Peyer's patch (tissue), 4 donors: Measurements from ENCODE around the gene RING1. TPM values are rescaled to one million over a fixed set of nuclear protein-coding genes. Genes with fewer than 3 reads are reported as not detected.
A peak's percentile ranks its signal among the peaks of the same experiment; 100 is the strongest.

Source experiments
- DNase-seq, 3 donors: peaks; one replicate each; pipeline ENCODE4 v3.0.0-alpha.2; 2017 to 2019
- H3K27ac ChIP-seq, 4 donors: fragments of 200-600 bp; sonication (generic); one replicate each; pipeline ENCODE4 v1.5.1; 2016 to 2019
- H3K27me3 ChIP-seq, 2 donors: fragments of 200-600 bp; sonication (generic); one replicate each; pipeline ENCODE4 v1.5.1; 2019
- H3K36me3 ChIP-seq, 3 donors: fragments of 200-600 bp; sonication (generic); one replicate each; pipeline ENCODE4 v1.5.1; 2016 to 2019
- H3K4me1 ChIP-seq, 4 donors: fragments of 200-600 bp; sonication (generic); one replicate each; pipeline ENCODE4 v1.5.1; 2016 to 2019
- H3K4me3 ChIP-seq, 4 donors: fragments of 200-600 bp; sonication (generic); 1 replicate in 3 of 4; 2 replicates in 1 of 4; pipeline ENCODE4 v1.5.1; 2016 to 2019; ENCODE audit warnings: mild to moderate bottlenecking in 1 of 4
- H3K9me3 ChIP-seq, 4 donors: fragments of 200-600 bp; sonication (generic); one replicate each; pipeline ENCODE4 v1.5.1; 2016 to 2019; ENCODE audit warnings: mild to moderate bottlenecking in 1 of 4
- POLR2A ChIP-seq, 2 donors: fragments of 450-650 bp; IDR thresholded peaks; one replicate each; pipeline ENCODE4 v1.5.1; 2017; ENCODE audit warnings: antibody characterized with exemption in 2 of 2, mild to moderate bottlenecking in 2 of 2, moderate library complexity in 2 of 2
- total RNA-seq, 4 donors: library from RNA; depleted of rRNA; stranded (reverse); fragments of >200 nt; gene quantifications; one replicate each; pipeline ENCODE4 v1.1.0, GENCODE V29; 2016
- TF ChIP-seq, protein P1 (sequence below), 6 experiments: fragments of 450-650 bp in 4 of 6; fragments of 200-600 bp in 2 of 6; sonication (generic) in 1 of 6; IDR thresholded peaks; one replicate each; pipeline ENCODE4 v1.5.1; 2017 to 2019; ENCODE audit warnings: antibody characterized with exemption in 6 of 6, mild to moderate bottlenecking in 3 of 6, moderate library complexity in 1 of 6

Gene RING1
- 10 to 100 TPM; 18.2 to 38.0 (median 20.7) TPM for total RNA-seq

DNA sequence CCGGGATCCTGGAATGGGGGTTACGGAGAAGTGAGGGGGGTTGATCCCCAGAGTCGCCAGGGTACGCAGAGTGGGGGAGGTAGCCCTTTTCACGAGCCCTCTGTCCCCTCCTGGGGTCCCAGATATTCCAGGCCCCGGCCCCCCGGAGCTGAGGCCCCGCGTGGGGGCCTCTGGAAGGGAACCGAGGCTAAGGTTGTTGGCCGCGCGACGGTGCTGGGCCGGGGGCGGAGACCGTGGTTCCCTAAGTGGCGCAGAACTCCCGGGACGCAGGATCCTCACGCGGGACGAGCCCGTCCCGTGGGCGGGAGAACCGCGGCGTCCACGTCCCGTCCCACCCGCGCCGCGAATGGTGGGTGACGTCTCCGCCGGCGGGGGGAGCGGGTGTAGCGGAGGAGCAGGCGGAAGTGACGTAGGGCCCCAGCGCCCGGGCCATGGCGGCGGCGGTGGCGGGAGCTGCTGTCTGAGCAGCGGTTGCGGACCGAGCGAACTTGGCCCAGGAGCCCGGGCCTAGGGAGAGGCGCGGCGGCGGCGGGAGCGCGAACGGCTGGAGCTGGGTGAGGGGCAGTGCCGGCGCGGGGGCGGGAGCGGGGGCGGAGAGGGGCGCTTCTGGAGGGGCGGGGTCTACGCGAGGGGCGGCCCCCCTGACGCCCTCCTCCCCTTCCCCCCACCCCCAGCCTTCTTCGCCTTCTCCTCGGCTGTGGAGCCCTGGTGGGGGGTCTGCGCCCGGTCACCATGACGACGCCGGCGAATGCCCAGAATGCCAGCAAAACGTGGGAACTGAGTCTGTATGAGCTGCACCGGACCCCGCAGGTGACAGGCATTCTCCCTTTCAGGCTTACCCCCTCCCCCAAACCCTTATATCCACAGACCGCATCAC, at the start of gene RING1:
Gene RING1 (plus strand): TSS at position 410 of the 877 bp plus-strand sequence. CDS start 323 bp downstream, at position 733.
- H3K4me3 ChIP-seq, result peak within 1 kb of the TSS; percentile 82 to 89 (median 88)
- no peaks in the 10 kb centered on the region for H3K9me3 ChIP-seq
- H3K36me3 ChIP-seq, result peaks cover 0 to 25% (median 0%) of the 10 kb centered on the region in 3 donors
- peak; percentile 88 to 95 (median 91) for DNase-seq
- peak within 1 kb of the TSS; percentile 91 to 98 (median 94) for H3K27ac ChIP-seq
- peak; percentile 94 to 95 for TF ChIP-seq POLR2A (IDR thresholded peaks at IDR 0.05)
- TF ChIP-seq, protein P1, sequence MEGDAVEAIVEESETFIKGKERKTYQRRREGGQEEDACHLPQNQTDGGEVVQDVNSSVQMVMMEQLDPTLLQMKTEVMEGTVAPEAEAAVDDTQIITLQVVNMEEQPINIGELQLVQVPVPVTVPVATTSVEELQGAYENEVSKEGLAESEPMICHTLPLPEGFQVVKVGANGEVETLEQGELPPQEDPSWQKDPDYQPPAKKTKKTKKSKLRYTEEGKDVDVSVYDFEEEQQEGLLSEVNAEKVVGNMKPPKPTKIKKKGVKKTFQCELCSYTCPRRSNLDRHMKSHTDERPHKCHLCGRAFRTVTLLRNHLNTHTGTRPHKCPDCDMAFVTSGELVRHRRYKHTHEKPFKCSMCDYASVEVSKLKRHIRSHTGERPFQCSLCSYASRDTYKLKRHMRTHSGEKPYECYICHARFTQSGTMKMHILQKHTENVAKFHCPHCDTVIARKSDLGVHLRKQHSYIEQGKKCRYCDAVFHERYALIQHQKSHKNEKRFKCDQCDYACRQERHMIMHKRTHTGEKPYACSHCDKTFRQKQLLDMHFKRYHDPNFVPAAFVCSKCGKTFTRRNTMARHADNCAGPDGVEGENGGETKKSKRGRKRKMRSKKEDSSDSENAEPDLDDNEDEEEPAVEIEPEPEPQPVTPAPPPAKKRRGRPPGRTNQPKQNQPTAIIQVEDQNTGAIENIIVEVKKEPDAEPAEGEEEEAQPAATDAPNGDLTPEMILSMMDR (IDR thresholded peaks at IDR 0.05), result peak in 1 of 6 experiments; percentile 11
- H3K4me1 ChIP-seq, result peaks cover 0 to 42% (median 18%) of the 10 kb centered on the region in 4 donors
- no peaks in the 10 kb centered on the region for H3K27me3 ChIP-seq

DNA sequence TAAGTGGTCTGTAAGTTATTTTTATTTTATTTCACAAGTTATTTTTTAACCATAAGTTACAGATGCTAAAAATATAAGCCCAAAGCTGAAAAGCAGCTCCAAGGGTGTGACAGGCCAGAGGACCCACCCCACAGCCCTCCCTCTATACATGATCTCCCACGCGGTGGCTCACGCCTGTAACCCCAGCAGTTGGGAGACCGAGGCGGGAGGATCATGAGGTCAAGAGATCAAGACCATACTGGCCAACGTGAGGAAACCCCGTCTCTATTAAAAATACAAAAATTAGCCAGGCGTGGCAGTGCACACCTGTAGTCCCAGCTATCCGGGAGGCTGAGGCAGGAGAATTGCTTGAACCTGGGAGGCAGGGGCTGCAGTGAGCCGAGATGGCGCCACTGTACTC, 48.2 kb upstream of the RING1 start:
- TF ChIP-seq, protein P1 (IDR thresholded peaks at IDR 0.05), result no peak
- Histone ChIP-seq H3K9me3 (no peaks in the 10 kb centered on the region), H3K36me3 (no peaks in the 10 kb centered on the region), H3K4me1 (peaks cover 0 to 13% (median 6%) of the 10 kb centered on the region in 4 donors), H3K4me3 (no peak overlapping the region), H3K27ac (no peak overlapping the region), H3K27me3 (no peaks in the 10 kb centered on the region)
- no peak for DNase-seq

DNA sequence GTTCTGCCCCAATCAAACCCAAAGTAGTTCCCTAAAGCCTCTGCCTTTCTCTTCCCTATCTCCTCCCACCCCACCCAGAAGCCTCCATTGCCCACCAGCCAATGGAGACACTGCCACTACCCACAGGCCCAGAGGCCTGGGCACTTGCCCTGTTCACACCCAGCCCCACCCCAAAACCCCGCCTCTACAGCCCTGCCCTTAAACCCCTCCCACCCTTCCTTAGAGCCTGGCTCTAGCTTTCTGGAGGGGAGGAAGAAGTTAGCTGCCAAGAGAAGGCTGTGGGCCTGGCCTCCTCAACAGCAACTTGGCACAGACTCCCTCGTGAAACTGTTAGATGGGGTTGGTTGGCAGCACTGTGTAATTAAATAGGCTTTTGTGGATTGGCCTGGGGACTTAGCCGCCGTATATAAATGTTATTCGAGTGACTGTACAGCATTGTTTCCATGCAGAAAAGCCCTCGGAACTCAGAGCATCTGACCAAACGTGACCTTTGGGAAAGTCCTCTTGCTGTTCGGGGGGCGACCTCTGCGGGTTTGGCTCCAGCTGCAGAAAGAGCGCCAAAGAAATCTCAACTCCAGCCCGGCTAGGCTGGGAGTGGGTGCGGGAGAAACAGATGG, 47.5 kb upstream of the RING1 start:
- H3K4me1 ChIP-seq, result peaks cover 0 to 13% (median 6%) of the 10 kb centered on the region in 4 donors
- no peaks in the 10 kb centered on the region for H3K9me3 ChIP-seq
- no peak for TF ChIP-seq POLR2A (IDR thresholded peaks at IDR 0.05)
- TF ChIP-seq, protein P1 (IDR thresholded peaks at IDR 0.05), result no peak
- DNase-seq, result peak in 2 of 3 donors; percentile 54 to 56
- H3K4me3 ChIP-seq, result no peak overlapping the region
- H3K36me3 ChIP-seq, result no peaks in the 10 kb centered on the region
- peak overlapping the region in 3 of 4 donors; percentile 5 to 59 (median 47) for H3K27ac ChIP-seq
- no peaks in the 10 kb centered on the region for H3K27me3 ChIP-seq

DNA sequence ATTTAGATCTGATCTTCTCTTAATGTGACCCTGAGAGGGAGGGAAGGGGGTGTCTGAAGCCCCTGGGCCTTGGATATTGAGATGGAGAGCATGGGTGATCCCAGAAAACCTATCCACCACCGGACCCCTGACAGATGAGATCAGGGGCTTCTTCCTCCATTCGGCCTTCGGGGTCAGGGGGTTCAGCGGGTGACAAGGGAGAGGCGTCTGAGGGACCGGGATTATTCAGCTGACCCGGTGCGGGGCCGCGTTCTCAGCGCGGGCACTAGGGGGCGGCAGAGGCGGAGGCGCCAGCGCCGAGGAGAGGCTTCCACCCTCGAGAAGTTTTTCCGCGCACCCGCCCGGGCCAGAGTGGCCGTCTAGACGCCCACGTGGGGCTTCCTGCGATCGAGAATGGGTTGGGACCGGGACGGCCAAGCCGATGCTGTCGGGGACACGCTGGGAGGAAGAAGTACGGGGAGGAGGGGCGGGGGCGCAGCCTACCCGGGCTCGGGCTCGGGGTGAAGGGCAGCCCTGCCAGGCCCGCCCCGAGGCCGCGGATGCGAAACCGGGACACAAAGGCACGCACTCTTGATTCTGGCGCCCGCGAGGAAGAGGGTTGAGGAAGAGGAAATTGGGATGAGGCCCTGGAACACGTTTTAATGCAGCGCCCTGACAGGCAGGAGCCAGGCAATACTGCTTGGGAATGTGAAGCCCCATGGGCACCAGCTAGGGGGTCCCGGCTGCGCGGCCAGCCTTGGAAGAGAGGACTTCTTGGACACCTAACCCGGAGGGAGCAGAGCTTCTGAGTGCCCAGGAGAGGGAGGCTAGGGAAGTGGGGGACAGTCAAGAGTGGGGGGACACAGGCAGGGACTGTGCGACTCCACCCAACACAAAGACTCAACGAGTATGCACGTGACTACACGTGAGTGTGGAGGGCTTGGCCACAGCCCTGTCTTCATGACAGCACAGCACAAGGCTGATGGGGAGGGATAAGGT, 46.7 kb upstream of the RING1 start:
- Histone ChIP-seq H3K4me3 (peak overlapping the region; percentile 39 to 69 (median 55)), H3K9me3 (no peaks in the 10 kb centered on the region), H3K27ac (peak overlapping the region in 3 of 4 donors; percentile 39 to 59 (median 47)), H3K27me3 (no peaks in the 10 kb centered on the region), H3K36me3 (no peaks in the 10 kb centered on the region), H3K4me1 (peaks cover 0 to 13% (median 6%) of the 10 kb centered on the region in 4 donors)
- DNase-seq, result peak; percentile 76 to 93 (median 85)
- TF ChIP-seq, protein P1 (IDR thresholded peaks at IDR 0.05), result peak; percentile 83 to 98 (median 92)
- TF ChIP-seq POLR2A (IDR thresholded peaks at IDR 0.05), result no peak

DNA sequence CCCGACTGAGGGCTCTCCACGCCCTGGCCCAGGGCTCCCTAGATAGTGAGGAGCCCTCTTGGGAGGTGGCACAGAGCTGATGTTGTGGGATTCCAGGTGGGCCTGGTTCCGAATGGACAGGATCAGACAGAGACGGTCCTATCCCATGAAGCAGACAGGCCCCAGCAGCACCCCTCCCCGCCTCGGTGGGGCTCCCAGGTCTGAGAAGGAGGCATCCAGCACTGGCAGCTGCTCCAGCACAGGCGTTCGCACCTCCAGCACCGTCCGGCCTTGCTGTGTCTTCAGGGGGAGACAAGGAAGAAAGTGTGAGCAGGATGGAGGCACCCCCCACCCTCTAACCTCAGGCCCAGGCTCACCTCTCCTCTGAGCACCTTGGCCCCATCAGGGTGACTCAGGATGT, 44.8 kb upstream of the RING1 start:
- Histone ChIP-seq H3K36me3 (no peaks in the 10 kb centered on the region), H3K4me3 (no peak overlapping the region), H3K27me3 (no peaks in the 10 kb centered on the region), H3K9me3 (no peaks in the 10 kb centered on the region), H3K4me1 (peaks cover 0 to 13% (median 6%) of the 10 kb centered on the region in 4 donors), H3K27ac (no peak overlapping the region)
- no peak for TF ChIP-seq POLR2A (IDR thresholded peaks at IDR 0.05)
- TF ChIP-seq, protein P1 (IDR thresholded peaks at IDR 0.05), result no peak
- no peak for DNase-seq
